HG02870 (cell line): ENCODE measurements around the gene PTH1R.

Experiments
- ATAC-seq: cut with Tn5 transposase; IDR thresholded peaks from one replicate; pipeline ENCODE4 v1.9.1; 2021; ENCODE audit warnings: mild to moderate bottlenecking, moderate library complexity; ENCODE audit not compliant: unreplicated experiment

Gene PTH1R

DNA sequence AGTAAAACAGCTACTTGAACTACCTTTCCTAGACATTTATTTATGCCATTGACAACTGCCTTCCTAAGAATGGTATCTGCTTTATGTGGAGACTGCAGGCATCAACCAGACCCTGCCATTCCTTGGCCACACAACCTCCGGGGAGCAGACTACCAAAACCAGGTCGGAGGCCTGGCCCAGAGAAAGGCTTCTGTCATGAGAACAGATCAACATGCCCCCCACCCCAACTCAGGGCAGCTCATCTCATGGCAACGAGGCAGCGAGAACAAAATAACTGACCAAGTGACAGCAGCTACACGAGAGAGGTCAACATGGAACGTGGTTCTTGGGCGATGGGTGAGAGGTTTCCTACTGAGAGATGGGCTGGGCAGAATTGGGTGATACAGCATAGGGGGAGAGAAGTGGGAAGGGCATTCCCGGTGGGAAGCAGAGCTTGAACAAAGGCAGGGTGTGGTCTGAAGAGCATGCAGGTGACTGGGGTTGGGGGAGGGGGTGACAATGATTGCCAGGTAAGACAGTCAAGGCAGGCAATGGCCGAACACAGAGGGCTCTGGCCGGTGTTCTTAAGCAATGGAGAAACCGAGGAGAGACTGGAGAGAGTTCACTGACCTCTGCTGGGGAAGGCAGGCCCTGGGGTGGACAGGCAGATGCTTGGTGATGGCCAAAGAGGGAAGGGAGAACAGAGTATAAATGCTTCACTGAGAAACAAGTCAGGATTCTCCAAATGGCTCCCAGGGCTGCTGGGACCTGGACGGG is 65.1 kb downstream of the PTH1R start:
- ATAC-seq: no peak

DNA sequence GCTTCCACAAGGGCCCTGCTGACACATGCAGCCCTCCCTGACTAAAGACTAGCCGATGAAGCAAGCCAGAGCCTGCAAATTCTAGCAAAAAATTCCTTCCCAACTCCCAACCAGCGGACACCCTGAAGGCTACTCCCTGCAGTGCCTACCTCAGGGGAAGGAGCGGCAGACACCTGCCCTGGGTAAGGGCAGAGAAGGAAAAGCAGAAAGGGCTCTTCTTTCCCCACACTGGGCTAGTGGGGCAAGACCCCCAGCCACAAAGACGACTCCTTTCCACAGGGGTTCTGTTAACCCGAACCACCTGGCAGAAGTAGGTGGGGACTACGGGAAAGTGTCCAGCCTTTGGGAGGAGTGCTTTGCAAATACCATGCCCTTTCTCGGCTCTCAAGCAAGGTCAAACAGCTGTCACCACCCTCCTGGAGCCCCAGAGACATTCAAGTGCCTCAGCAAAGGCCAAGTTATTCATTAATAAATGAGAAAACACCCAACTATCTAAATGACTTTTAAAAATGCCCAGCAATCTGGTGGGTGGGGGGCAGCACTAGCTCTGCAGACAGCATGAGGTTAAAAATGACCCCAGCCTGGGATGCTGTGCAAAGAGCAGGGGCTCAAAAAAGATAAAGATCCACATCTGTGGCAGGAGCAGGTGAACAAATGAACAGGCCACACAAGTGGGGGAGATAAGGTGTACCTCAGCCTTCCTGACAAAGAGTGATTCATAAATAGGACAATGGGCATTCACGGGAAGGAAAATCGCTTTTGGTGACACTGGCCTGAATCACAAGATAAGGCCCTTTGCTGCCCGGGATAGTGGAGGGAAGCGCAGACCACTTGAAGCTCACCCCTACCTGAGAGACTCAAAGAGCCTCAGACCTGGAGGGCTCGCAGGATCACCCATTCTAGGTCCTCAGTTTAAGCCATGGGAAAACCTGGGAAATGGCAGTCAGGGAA is 66.0 kb downstream of the PTH1R start:
- ATAC-seq: no peak

DNA sequence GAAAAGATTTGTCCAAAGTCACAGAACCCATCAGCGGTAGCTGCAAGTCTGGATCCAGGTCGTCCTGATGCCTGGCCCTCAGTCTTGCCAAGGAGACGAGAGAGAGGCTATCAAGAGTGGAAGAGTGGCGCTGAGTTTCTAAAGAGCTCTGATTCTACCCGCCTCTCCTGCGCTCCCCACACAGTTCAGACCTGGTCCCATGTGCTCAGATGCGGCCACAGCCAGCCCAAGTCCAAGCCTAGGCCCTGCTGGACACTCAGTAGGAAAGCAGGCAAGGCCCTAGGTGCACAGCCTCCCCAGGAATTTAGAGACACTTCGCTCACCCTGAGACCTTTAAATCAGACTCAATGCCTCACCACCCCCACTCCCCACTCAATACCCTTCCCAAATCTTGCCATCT is 66.7 kb downstream of the PTH1R start:
- no peak for ATAC-seq

DNA sequence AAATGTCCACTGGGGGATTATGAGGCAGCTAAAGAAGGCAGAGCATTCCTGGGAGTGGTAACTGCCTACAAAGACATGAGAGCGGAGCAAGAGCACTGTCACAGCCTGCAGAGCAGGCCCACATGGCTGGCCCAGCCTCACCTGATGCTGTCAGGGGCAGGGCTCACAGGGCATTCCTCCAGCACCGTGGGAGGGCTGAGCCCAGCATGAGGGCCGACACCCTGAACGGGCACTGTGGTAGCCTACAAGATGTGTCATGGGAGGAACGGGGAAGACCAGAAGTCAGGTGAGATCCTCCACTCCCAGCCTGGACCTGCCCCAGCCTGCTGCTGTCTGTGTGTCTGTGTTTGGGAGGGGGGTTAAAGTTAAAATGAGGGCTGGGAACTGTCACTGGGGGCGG is 68.9 kb downstream of the PTH1R start:
- ATAC-seq: no peak

DNA sequence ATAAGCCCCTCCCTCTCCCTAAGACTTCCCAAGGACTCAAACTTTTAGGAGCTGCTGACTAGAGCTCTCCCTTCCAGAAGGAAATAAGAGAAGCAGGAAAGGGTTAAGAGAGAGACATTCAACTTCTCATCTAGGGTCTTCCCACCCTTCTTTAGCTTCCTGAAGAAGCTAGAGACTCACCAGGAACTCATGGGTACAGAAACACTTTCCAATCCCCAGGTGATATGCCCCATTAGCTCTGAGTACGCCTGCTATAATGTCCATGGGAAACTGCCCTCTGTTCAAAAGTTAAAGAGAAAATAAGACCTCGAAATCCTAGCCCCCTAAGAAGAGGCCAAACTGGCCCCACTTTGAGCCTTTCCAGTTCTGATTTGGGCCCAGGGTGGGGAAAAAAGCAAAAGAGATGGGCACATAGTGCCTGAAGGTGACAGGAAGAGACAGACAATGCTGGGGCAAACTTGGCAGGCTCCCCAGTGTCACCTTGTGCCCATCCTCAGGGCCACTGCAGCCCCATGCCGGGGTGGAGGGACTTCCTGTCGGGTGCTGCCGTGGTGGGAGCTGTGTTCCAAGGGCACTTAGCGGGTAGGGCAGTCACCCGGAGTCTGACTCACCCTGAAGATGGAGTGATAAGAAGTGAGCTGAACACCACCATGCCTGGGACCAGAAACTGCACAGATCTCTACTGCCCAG is 69.5 kb downstream of the PTH1R start:
- ATAC-seq: no peak

DNA sequence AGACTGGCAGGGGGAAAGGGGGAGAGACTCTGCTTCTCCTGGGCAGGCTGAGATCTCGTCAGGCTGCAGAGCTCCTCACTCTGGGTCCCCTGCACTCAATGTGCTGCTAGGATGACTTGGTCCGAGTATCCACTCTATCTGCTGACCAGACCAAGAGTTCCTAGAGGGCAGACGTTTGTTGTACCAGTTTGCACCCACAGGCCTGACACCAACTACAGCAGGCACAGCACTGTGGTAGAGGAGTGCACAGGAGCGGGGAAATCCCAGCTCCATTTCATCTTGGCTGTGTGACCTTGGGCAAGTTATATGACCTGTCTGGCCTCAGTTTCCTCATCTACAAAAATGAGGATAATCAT is 70.0 kb downstream of the PTH1R start:
- no peak for ATAC-seq

DNA sequence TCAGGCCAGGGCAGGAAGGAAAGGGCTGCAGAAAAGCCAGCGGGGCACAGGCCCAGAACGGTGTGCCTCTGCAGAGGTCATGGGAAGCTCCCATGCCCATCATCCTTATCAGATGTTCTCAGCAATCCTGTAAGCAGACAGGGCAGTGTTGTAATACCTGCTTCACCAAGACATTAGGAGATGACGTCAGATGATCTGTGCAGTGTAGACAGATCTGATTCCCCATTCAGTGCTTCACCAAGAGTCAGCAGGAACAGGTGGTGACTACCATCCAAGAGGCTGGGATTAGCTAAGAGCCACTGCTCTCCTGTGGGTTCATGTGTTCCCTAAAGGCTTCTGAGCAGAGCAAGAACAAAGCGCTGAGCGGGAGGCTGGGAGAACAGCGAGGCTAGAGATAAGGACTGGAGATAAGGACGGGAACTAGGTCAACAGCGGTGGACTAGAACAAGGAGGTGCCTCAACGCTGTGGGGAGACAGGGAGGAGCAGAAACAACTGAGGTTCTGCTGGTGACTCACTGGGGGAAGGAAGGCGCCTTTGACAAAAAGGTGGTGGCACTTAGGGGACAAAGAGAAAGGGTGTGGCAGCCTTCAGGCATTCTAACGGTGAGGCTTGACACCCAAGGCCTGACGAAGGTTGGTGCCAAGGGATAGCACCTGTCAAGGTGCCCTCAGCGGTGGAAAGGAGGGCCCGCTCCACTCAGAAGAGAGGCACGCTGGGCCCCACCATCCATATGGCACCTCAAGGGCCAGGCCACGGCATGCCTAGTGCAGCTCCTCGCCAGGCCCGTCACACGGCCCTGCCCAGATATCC is 70.7 kb downstream of the PTH1R start:
- no peak for ATAC-seq

DNA sequence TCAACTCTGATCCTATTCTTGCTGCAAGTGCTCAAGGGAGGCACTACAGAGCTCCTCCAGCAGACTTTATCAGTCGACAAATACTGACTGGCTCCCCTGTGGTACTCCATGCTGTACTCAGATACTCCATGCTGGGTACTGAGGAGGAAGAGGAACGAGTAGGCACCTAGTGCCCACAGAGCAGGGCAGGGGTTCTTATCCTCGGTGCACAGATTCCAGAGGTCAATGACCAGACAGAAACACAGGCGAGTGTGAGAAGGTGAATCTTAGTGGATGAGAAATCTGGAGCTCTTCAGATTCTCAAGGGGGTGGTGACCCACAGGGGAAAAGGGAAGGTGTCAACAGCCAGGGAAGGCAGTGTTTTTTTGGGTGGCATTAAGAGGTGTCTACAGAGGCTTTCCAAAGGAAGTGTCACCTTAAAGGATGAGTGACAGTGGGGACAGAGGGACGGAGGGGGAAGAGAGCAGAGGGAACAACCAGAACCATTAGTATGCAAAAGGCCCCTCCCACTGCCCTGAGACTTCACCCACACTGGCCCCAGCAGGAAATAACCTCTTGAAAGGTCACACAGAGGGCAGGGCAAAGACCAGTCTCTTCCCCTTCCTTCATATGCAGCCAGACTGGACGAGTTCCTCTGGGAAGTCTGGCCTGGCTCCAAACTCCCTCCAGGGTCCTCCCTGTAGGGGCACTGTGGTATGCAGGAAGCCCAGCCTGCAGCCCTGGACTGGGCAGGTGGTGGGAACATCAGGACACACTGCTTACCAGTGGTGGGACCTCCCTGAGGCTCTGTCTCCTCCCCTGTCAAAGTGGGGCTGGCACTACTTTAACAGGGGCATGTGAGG is 71.5 kb downstream of the PTH1R start:
- no peak for ATAC-seq

DNA sequence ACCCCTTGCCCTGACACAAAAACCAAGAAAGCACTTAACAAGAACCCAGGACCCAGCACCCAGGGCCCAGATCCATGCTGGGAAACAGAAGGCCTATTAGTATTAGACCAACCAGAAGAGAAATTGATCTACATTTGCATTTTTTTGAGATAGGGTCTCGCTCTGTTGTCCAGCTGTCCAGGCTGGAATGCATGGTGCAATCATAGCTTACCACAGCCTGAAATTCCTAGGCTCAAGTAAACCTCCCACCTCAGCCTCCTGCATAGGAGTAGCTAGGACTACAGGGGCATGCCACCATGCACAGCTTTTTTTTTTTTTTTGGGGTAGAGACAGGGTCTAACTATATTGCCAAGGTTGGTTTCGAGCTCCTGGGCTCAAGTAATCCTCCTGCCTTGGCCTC is 72.7 kb downstream of the PTH1R start:
- no peak for ATAC-seq

DNA sequence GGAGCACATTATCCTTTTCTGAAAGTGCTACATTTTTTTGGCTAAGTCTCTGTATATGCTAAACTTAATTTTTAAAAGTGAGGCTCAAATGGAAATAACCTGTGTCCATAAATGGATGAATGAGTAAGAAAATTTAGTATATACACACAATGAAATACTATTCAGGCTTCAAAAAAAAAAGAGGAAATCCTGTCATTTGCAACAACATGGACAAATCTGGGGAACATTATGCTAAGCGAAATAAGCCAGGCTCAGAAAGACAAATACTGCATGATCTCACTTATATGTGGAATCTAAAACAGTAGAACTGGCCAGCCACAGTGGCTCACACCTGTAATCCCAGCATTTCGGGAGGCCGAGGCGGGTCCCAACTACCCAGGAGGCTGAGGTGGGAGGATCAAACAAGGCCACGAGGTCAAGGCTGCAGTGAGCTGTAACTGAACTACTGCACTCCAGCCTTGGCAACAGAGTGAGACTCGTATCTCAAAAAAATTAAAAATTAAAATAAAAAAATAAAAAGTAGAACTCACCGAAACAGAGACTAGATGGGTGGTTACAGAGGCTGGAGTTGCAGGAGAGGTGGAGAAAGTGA is 73.2 kb downstream of the PTH1R start:
- ATAC-seq: no peak

DNA sequence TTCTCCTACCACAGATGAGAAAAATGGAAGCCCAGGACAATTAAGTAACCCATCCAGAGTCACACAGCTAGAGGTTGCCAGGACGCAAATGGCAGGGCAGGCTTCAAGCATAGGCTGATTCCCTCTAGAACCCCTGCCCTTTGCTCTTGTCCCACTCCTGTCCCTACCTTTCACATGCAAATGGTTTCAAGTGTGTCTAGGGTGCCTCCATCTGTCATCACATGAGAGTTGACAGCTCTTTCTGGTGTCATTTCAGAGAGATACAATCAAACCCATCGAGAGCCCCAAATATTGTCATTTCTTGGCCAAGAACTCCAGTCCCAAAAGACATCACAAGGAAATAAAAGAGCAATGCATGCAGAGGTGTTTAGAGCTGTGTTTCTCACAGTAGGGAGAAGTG is 75.3 kb downstream of the PTH1R start:
- no peak for ATAC-seq
